ENCODE measurements around the gene AEBP1.

The AEBP1 gene

DNA sequence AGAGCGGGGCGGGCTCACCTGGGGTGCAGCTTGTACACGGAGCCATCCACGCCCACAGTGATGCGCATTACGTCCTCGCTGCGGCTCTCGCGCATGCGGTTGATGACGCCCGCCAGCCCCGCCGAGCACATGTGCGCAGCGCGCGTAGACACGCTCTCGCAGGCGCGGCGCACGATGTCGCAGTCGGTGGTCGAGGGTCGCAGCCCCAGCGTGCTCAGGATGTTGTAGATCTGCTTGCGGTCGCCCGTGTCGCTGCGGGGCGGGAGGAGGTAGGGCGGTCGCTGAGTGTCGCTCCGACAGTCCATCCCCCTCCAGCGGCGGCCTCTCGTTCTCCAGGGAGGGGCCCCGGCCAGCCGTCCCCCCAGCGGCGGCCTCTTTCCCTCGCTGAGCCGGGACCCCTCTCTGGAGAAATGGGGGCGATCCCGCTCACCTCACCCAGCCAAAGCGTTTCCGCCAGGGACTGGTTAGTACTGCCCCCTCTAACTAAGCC lies 41.4 kb downstream of the AEBP1 start:
- peak; percentile 55 for DNase-seq

DNA sequence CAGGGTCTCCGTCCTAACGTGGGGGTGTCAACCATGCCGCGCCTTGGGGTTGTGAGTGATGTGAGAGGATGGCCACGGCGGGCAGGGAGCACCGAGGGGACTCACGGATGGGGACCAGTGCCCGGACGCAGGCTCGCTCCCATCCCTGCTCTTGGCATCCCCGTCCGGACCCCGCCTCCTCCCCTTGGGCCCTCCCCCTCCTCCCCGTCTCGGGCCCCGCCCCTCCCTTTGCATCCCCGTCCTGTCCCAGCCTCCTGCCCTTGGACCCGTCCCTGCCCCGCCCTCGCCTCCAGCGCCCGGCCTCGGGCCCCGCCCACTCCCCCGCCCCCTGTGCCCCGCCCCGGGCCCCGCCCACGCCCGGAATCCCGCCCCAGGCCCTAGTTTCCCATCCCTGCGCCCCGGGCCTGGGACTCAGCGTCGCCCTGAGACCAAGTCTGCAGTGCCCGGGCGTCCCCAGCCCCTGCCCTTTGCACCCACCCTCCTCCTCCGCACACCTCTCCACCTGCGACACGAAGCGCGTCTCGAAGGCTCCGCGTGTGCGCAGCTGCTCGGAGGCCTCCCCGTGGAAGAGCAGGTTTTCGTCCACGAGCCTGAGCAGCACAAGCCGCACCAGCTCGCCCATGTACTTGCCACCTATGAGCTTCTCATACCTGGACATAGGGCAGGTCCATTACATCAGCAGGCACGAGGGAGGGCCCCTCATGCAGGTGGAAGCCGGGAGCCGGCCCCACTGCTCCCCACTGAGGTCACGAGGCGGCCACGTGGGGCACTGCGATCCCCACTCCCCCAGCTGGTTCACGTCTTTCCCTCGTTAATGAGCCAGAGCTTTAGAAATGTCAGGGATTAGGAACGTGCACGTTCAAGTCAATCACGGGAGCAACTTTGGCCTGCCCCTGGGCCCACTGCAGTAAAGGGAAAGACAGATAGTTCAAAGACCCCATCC lies 42.1 kb downstream of the AEBP1 start:
- peak; percentile 54 for DNase-seq

DNA sequence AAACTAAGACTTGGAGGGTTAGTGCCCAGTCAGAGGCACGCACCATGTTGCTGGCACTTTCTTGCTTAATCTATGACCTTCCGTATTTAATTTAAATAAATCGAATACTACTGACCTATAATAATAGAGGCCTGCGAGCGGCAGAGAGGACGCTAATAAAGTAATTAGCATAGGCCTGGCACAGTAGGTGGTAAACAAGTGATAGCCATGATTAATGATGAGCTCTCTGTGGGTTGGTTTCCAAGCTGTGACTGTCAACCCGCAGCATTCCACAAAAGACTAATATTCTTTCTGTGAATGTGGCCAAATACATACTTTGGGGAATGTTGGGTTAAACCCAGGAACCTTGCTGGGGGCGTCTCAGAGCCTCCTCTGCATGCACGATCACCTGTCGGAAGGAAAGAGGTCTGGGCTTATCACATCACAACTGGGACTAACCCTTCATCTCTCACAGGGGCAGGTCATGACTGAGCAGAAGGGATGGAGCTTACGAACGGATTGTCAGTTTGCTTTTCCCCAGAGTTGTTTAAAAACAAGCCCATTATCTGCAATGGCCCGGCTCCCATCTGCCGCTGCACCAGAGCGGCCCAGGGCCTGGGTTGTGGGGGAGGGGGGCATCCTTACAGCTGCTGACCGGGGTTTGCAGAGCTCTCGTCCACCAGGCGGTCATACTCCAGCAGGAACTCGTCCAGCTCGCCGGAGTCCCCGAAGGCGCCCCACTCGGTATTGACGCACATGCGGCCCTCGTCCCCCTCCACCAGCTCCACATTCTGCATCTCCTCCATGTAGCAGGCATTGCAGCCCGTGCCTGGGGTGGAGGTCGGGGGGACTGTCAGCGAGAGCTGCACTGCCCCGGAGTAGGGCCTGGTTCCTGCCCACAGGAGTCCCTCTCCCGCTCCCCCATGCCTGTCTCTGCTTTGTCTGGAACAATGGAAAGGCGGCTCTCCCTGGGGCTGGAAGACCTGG lies 43.2 kb downstream of the AEBP1 start:
- DNase-seq: no peak

DNA sequence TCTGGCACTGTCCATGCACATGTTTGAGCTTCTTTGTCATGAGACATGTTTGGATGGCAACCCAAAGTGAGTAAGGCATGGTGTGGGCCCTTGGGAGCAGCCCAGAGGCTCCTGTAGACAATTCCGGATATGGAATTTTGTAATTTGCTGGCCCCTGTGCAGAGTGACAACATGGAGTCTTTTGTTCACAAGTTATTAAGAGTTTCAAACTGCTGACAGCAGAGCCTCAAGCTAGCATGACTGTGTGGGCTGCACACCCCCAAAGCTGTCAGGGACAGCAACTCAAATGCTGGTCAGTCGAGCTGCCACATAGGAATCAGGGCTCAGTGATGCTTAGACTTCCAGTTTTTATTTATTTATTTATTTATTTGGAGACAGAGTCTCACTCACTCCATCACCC lies 44.0 kb downstream of the AEBP1 start:
- no peak for DNase-seq

DNA sequence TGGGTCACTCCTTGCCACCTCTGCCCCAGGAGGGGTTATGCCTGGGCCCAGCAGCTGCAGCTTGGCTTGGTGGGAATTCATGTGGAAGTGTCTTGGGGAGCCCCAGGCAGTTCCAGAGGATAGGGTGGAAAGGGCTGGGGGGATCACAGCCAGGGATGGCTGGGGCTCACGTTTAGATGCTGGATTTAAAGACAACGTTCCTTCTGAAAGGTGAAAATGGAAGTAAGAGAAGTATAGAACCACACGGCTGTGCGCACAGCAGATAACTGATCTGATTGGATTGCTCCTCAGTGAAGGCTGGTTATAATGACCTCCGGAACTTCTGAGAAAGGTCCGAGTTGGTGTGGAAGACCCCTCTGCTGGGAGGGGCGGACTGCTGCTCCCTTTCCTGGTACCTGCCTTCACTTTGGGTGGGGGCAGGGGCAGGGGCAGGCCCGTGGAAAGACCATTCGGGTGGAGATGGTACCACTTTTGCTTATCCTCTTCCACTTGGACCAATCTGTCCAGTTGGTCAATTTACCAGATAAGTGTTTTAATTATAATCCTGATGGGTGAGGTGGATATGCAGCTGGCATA lies 44.9 kb downstream of the AEBP1 start:
- no peak for DNase-seq

DNA sequence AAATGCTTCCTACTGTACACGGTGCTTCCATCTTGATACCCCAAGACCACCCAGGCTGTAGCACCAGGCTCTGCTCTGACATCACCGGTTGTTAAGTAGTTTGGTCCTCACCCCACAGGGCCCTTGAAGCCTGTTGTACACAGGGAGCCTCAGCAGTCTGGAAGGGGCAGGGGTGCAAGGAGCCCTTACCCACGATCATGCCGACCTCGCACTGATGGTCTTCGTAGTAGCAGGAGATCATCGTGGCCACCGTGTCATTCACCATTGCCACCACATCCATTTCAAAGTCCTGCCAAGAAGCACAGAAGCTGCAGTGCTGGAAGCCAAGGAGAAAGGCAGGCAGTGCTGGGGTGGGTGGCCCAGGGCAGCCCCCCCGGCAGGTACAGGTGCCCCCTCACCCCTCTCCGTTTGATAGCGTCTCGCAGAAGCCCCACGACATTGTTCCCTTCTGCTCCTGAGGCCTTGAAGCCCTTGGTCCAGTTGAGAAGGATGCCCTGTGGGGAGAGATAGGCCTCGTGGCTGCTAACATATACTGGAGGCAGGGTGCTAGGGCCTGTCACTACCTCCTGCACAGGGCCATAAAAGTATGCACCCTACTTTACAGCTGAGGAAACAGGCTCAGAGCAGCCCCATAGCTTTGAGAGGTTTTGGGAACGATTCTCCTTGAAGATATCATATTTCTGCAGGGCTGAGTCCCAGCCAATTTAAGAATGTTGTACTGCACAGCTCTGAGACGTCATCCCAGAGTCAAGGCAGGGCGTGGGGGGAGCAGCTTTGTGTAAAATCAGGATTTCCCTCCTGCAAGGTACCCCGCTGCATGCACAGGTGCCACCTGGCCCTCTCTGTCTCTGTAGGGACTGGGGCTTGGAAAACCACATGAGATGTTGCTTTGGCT lies 45.7 kb downstream of the AEBP1 start:
- DNase-seq: no peak

DNA sequence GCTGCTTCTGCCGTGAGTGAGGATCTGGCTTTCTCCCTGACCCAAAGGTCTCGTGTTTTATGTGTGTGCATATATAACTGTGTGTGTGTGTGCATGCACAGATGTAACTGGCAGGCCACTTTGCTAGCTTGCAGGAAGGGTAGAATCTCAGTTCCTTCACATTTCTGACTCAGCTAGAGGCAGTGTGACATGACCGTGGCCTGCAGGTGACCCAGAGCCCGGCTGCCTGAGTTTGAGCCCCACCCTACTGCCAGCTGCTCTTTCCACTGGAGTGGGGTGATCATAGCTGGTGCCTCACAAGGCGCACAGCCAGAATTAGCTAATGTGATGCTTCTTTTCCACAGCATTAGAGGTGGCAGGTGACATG lies 46.3 kb downstream of the AEBP1 start:
- DNase-seq: no peak

DNA sequence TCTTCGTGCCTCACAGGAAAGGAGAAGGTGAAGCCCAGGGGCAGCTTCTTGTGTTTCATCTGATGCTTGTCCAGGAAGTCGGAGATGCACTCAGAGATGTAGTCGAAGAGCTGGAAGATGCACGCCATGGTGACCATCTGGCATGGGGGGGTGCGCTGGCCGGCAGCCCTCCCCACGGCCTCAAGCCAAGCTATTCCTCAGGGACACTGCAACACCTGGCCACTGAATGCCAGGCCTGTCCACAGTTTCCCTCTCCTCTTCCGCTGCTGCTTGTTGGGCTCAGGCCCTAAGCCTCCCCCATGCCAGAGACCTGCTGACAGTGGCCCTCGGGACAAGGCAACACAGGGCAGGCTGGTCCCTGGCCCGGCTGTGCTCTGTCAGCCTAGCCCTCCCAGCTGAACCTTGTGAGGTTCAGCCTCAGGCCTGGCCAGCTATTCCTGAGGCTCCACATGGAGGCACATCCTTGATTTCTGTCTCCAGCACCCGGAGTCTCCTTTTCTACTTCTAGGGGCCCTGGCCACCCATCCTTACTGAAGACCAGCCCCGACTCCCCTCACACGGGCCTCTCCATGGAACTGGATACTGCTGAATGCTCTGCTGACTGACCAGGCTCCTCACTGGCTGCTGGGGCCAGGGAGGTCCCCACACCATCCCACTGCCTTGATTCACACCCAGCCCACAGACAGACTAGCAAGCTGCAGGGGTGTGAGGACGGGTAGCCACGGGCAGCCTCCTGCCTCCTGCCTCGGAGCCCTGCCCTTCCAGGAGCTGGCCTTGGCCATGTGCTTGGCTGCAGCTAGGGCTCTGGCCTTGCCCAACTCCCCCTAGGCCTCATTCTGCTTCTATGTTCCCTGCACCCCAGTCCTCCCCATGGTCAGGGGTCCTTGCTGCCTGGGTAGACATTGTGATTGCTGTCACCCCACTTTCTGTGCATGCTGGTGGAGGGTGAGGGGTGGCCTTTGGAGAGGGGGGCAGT lies 47.1 kb downstream of the AEBP1 start:
- DNase-seq: no peak

DNA sequence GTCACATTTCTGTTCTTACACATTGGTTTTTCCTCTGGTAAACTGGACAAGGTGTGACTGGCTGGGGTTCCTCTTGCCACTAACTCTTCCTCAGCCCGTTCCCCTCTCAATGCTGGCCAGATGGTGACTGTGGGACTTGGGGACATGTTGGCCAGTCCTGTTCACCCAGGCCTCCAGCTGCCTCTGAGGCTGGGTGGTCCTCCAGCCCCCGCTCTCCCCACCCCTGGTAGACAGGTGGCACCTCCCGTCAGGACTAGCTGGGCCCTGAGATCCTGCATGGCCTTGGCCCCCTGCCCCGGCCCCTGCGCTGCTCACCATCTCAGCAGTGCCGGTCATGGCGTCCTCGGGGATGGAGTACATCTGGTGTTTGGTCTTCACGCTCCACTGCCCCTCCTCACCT lies 47.8 kb downstream of the AEBP1 start:
- DNase-seq: no peak

DNA sequence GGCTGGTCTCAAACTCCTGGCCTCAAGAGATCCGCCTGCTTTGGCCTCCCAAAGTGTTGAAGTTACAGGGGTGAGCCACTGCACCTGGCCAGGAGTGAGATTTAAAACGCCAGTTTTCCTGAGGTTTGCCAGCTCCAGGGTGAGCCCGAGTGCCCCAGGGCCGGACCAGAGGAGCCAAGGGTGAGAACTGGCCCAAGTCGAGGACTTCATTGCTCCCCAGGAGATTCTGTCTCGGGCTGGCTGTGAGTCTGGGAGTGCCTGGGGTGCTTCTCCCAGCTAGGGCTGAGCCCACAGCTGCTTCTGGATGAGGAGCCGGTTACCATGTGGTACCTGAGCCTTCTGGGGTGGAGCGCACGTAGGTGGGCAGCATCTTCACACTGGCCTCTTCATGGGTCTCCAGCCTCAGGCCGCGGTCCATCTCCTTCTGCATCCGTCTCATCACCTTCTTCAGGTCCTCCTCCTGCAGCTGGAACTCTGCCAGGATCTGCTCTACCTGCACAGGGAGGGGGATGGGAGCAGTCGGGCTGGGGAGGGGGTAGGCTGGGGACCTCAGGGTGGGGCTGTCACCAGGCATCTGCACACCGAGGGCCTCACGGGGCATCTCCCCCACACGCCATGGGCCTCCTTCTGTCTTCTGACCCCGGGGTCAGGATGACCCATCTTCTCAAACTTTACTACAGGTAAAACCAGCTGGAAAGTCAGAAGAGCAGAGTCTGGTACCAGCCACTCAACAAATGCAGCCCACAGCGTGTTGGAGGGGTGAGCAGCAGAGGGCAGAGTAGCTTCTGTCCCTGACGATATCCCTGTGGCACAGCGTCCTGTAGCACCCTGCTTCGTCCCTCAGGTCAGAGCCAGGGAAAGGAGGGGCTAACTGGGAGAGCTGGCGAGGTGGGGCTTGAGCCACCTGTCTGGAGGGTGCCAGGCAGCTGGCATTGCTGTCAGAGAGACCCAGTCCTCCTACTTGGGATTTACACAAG lies 49.1 kb downstream of the AEBP1 start:
- DNase-seq: no peak

DNA sequence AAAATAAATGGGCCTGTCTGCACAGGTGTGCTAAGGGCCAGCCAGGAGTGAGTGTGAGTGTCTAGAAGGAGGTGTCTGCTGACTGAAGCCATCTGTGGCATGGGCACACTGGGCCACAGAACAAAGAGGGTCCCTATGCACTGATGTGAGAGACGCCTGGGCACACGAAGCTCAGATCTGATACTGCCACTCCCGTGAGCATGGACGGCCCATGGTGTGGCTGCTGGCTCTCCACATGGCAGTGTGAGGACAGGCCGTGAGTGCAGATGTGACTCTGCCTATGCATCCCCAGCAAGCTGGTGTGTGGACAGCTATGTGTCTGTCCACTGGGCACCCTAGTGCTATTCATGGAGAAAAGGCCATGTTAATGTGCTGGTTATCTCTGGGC lies 49.8 kb downstream of the AEBP1 start:
- no peak for DNase-seq

DNA sequence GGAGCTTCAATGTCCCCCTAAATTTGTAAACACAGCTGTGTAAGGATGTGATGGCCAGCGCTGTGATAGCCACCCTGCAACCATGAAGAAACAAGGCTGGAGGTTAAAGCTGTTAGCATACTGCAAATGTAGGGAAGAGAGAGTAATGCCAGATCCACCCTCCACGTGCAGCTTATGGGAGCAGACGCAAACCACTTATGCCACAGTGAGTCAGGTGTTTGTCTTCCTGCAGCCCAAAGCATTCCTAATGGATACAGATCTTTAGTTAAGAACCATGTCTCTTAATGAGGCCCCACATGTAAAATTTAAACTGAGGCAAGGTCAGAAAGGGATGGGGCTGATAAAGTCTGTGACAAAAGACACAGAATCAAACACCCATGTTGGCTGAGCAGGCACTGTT lies 50.6 kb downstream of the AEBP1 start:
- DNase-seq: no peak

DNA sequence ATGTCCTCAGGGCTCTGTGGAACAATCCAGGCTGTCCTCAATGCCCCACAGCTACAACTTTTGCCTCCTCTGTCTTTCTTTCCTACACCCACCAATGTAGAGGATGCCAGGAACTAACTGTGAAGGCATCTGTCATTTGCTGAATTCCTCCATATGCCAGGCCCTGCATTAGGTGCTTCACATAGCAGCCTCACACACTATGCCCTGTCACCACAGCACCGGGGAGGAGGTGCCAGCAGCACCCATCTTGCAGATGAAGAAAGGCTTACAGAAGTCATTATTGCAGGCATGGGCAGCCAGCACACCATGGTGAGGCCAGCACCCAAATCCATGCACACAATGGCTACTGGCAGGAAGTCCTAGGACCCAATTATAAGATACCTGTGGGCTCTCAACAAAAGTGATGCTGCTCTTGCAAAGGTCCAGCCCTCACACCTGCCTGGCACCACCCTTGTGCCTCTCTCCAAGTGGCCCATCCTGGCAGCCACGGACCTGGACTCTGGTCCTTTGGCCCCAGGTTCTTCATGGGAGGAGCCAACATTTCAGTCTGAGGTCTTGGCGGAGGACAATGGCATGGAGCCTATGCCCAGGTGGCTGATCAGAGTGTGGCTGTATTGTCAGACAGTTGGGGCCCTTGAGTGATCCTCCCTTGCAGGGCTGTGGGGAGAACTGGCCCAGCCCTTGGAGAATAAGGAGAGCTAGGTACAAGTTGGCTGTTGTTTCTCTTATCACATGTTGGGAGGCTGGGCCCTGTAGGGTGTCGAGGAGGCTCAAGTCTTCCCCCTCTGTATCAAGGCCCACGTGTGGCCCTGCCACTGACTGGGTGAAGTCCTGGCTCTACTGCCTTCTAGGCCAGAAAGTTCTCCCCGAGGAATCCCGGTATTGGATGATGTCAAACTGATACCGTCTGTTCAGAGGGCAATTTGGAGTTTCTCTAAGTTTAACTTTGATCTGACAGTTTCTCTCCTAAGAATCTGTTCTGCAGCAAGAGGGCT lies 51.3 kb downstream of the AEBP1 start:
- DNase-seq: no peak

DNA sequence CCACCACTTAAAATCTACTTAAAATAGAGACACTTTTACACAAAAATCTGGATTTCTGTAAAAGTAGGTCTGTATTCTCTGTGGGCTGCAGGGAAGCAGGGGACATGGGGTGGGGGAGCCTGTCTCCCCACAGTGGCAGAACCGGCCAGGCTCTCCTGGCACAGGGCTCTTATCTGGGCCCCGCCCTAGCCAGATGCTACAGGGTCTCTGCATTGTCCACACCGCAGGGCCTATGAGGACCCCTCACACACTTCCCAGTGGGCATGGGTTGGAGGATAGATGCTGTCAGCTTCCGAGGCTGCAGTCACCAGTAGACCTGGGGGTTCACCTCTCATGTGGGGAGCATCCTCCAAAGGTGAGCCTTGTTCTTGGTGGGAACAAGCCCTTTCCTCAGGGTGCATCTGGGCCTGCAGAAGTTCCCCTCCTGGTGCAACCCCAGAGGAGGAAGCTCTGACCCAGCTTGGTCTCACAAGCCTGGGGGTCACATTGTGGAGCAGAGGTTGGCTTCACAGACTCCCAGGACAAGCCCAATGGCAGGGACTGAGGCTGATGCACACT lies 52.4 kb downstream of the AEBP1 start:
- no peak for DNase-seq

DNA sequence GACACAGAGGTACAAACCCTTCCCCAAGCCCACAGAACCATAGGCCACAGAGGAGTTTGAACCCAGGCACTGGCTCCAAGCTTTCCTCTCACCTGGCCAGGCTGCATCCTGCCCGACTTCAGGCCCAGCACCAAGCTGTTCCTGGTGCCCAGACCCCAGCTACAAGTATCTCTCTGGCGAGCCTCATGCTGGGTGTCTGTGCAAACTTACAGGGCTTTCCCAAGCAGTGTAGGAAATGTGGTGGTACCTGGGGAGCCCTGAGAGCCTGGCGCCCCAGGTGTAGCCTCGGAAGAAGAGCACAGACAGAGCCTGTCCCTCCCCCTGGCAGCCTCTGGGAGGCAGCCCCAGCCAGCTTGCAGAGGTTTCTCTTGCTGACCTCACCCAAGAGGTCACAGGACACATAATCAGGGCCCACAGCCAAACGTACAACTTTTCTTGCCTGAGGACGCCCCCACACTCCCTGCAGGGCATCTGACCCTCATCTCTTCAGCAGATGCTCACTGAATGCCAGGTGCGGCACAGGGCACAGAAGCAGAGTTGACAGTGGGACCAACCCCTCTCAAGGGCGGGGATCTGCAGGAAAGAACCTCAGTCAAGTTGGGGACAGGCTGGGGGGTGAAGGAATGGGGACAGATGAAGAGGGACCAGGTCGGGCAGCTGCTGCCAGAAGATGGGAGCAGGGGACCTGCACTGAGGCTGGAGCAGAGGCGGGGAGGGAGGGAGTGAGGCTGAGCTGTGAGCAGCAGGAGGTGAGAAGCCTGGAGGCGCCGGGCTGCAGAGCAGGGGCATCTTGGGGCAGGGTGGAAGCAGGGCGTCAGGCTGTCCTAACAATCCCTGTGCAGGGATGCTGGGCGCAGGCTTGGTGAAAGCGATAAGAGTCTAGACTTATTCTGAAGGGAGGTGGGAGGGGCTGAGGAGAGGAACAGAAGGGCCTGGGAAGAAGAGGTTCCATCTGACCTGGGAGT lies 53.3 kb downstream of the AEBP1 start:
- no peak for DNase-seq

DNA sequence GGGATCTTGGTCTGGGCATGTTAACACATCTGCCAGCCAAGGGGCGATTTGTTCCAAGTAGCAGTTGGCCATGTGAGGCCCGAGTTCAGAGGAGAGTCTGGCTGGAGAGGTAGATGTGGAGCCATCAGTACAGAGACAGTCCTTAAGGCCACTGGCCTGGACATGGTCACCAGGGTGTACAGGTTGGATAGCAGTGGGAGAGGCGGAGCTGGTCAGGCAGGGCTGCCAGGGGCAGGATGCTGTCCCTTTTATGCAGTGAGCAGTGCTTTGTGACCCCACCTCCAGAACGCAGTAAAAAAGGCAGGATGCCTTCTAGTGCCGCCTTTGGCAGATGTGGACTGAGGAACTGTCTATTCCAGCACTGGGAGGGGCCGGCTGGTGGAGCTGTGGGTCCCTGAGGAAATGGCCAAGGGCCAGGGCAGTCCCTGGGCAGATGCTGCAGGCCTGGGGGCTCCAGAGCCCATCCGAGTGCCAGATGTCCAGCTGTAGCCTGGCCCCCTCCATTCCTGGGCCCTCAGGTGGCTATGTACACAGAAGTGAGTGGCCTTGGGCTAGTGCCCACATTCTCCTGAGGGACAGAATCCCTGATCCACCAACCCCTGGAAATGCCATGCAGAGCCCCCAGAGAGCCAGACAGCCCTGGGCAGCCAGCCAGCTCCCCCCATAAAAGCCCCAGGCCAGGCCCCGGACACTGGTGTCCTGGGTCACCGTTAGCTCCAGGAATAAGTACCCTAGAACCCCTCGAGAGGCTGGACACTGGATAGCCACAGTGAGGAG lies 54.1 kb downstream of the AEBP1 start:
- DNase-seq: no peak
